Activated CD4-positive, alpha-beta T cell treated with anti-CD3 and anti-CD28 coated beads for 36 hours (primary cell): Measurements from ENCODE around the gene GLA. TPM values are rescaled to one million over a fixed set of nuclear protein-coding genes. Genes with fewer than 3 reads are reported as not detected.

ENCODE experiments used
- ATAC-seq: fragments of 200-7000 bp; cut with Tn5 transposase; one replicate; pipeline ENCODE4 v1.10.0; 2021; ENCODE audit warnings: mild to moderate bottlenecking, moderate library complexity
- CTCF ChIA-PET: fragments of 350-600 bp; sonication (Branson Sonifier 250); formaldehyde crosslinking; loops from one replicate; lab custom pipeline; 2021; ENCODE audit warnings: antibody characterized with exemption; lab: Charles Lee
- POLR2A ChIA-PET: fragments of 350-600 bp; sonication (Branson Sonifier 250); formaldehyde crosslinking; loops from one replicate; lab custom pipeline; 2021; ENCODE audit warnings: antibody characterized with exemption, inconsistent platforms; lab: Charles Lee
- DNase-seq: peaks from one replicate; pipeline ENCODE4 v3.0.0-alpha.2; 2020
- H3K27ac Mint-ChIP-seq: one replicate; pipeline ENCODE4 v1.8.0; 2021; ENCODE audit warnings: mixed read lengths
- H3K27me3 Mint-ChIP-seq: one replicate; pipeline ENCODE4 v1.8.0; 2021; ENCODE audit warnings: mixed read lengths
- H3K36me3 Mint-ChIP-seq: one replicate; pipeline ENCODE4 v1.8.0; 2021; ENCODE audit warnings: low read depth, mixed read lengths
- H3K4me1 Mint-ChIP-seq: one replicate; pipeline ENCODE4 v1.8.0; 2021; ENCODE audit warnings: mixed read lengths
- H3K4me3 Mint-ChIP-seq: one replicate; pipeline ENCODE4 v1.8.0; 2021; ENCODE audit warnings: mild to moderate bottlenecking, moderate library complexity, mixed read lengths
- H3K9me3 Mint-ChIP-seq: one replicate; pipeline ENCODE4 v1.8.0; 2021; ENCODE audit warnings: low read depth, mixed read lengths
- intact Hi-C, 2 experiments: fragments of 100-400 bp; cut with DNase I in 1 of 2; cut with micrococcal nuclease in 1 of 2; formaldehyde crosslinking; loops; one replicate each; pipeline versions ENCODE4 v1.14.2 to v1.15.1; 2022 to 2024; cut with DNase I, micrococcal nuclease
- total RNA-seq, 2 experiments: library from RNA; stranded (reverse); gene quantifications; one replicate each; pipeline ENCODE4 v1.2.3, GENCODE V29; 2021

GLA gene
- total RNA-seq, result 10 to 100 TPM; 32.6 to 42.2 TPM

DNA sequence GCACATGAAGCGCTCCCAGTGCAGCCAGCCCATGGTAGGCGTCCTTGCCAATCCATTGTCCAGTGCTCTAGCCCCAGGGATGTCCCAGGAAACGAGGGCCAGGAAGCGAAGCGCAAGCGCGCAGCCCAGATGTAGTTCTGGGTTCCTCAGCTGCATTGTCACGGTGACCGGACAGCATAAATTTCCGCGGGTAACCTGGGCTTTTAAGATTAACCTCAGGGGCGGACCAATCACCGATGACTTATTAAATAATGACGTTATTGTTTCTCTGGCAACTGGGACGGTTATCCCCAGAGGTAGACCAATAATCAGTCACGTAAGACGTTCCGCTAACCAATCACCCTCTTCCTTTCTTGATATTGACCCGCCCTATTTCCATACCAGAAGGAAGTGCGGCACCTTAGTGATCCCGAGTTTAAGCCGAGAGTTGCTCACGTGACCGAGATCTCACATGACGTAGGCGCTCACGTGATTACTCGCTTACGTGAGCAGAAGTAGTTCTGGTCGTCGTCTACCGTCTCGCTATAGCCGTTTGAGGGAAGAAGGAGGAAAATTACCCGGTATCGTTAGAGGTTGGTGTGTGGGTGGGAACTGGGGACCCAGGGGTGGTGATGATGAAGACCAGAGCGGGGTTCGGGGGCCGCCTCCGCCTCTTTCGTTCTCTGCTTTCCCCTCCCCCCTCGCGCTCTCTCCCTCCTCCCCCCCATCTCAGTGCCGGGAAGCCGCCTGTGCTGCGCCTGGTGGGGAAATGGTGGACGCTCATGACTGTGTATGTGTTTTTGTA lies at the start of gene GLA, which contains the start of gene HNRNPH2:
Gene GLA (minus strand): TSS at position 178 of the 784 bp plus-strand sequence. CDS start 22 bp downstream, at position 156.
Gene HNRNPH2 (plus strand): TSS at position 475 of the 784 bp plus-strand sequence. CDS start 3,767 bp downstream, outside the sequence.
- Mint-ChIP-seq H3K9me3 (no peaks in the 10 kb centered on the region), H3K36me3 (peaks cover 23% of the 10 kb centered on the region), H3K4me1 (peaks cover 26% of the 10 kb centered on the region), H3K27ac (peak within 1 kb of the TSS; percentile 97), H3K27me3 (no peaks in the 10 kb centered on the region), H3K4me3 (peak within 1 kb of the TSS; percentile 97)
- ChIA-PET CTCF (no interaction called here), POLR2A (interaction anchor here (1.3 kb wide), 1 partner anchor 17 kb away, joined by 9 read pairs; the partner anchor contains the start of gene RPL36A)
- DNase-seq, result peak; percentile 91
- peak; percentile 94 for ATAC-seq
- intact Hi-C loops, result loop anchor here (1.0 to 5.0 kb wide), 8 partner anchors 17 to 586 kb away; partner anchors contain the start of genes TIMM8A (in 2 of the 2), ARMCX2 (in 1 of the 2), CENPI (in 1 of the 2) and CSTF2 (in 1 of the 2)

DNA sequence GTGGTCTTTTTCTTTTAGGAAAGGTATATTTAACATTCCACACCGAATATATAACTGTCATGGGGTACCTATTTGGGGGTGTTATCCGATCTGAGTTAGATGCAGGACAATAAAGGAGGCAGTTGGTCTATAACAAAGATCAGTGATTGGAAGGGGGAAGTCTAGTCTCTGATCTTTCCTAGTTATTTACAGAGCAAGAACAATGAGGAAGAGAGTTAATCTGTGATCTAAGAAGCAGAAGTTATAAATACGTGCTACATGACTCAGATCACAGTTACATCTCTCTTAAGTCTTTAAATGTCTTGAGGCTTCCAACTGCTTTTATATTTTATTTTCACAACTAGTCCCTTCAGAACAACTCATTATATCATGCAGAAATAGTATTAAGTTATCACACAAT lies 44.3 kb upstream of the GLA start:
- Mint-ChIP-seq H3K4me1 (no peaks in the 10 kb centered on the region), H3K27me3 (no peaks in the 10 kb centered on the region), H3K9me3 (no peaks in the 10 kb centered on the region), H3K36me3 (peaks cover 13% of the 10 kb centered on the region), H3K27ac (no peak overlapping the region), H3K4me3 (no peak overlapping the region)
- DNase-seq, result no peak
- intact Hi-C loops, result no loop called here
- no peak for ATAC-seq
- ChIA-PET POLR2A (no interaction called here), CTCF (no interaction called here)

DNA sequence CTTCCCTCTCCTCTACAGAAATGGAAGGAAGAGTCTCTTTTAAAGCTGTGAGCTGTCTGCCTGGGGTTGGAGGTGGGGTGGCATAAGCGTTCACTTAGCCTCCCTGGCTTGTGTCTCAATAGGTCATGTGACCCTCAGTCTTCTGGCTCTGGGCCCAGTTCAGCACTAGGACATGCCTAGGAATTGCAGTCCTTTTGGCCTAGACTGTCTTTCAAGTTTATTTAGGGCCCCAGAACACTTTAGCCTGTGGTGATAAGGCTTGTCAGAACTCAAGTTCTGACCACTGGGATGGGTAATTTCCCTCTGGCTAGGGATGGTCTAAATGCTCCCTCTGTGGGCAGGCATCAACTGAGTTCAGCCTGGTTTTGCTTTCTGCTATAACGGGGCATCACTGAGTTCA lies 43.2 kb upstream of the GLA start:
- intact Hi-C loops, result no loop called here
- ATAC-seq, result no peak
- CTCF ChIA-PET, result no interaction called here
- Mint-ChIP-seq H3K9me3 (no peaks in the 10 kb centered on the region), H3K36me3 (peaks cover 15% of the 10 kb centered on the region), H3K4me3 (no peak overlapping the region), H3K4me1 (no peaks in the 10 kb centered on the region), H3K27me3 (no peaks in the 10 kb centered on the region), H3K27ac (no peak overlapping the region)
- POLR2A ChIA-PET, result no interaction called here
- DNase-seq, result no peak

DNA sequence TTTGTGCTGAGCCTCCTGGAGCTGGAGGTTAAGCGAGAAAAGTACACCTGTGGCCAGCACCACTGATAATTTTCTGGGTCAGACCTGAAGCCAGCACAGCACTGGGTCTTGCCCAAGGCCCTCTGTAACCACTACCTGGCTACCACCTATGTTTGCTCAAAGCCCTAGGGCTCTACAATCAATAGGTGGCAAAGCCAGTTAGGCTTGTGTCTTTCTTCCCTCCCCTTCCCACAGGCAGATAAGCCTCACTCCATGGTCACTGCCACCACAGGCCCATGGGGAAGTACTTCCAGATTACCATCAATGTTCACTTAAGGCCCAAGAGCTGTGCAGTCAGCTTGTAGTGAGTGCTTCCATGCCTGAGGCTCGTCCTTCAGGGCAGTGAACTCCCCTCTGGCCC lies 42.4 kb upstream of the GLA start:
- DNase-seq (no peak), ATAC-seq (no peak)
- H3K9me3 Mint-ChIP-seq, result no peaks in the 10 kb centered on the region
- no peaks in the 10 kb centered on the region for H3K27me3 Mint-ChIP-seq
- intact Hi-C loops, result no loop called here
- H3K4me1 Mint-ChIP-seq, result no peaks in the 10 kb centered on the region
- H3K36me3 Mint-ChIP-seq, result peaks cover 15% of the 10 kb centered on the region
- CTCF ChIA-PET, result interaction anchor here (0.6 kb wide), 1 partner anchor 634 kb away, joined by 3 read pairs; no protein-coding TSS in a partner anchor
- H3K4me3 Mint-ChIP-seq, result no peak overlapping the region
- H3K27ac Mint-ChIP-seq, result no peak overlapping the region
- POLR2A ChIA-PET, result no interaction called here

DNA sequence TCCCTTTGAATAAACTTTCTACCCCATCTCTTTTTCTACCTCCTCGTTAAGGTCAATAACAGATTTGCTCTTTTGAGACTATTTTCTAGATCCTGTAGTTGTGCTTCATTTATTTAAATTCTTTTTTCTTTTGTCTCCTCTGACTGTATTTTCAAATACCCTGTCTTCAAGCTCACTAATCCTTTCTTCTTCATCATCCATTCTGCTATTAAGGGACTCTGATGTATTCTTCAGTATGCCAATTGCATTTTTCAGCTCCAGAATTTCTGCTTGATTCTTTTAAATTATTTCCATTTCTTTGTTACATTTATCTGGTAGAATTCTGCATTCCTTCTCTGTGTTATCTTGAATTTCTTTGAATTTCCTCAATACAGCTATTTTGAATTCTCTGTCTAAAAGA lies 41.6 kb upstream of the GLA start:
- H3K4me1 Mint-ChIP-seq, result no peaks in the 10 kb centered on the region
- H3K27me3 Mint-ChIP-seq, result no peaks in the 10 kb centered on the region
- intact Hi-C loops, result no loop called here
- CTCF ChIA-PET, result no interaction called here
- POLR2A ChIA-PET, result no interaction called here
- ATAC-seq (no peak), DNase-seq (no peak)
- H3K27ac Mint-ChIP-seq, result no peak overlapping the region
- no peak overlapping the region for H3K4me3 Mint-ChIP-seq
- H3K9me3 Mint-ChIP-seq, result no peaks in the 10 kb centered on the region
- H3K36me3 Mint-ChIP-seq, result peaks cover 15% of the 10 kb centered on the region

DNA sequence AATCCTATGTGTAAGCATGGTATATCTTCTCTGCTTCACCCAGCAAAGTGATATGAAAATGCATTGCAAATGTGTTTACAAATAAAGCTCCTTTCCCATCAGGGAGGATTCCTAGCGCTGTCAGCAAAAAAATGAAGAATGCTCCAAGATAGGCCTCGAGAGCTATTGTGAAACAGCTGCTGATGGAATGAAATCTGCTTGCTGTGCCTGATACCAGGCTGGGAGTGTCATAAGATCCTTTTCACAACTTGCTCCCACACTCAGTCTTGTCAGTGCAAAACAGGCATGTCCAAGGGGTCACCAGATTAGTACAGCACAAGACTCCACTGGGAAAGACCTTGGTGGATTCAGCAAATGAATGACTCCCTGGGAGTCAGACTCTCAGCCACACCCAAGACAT lies 34.4 kb upstream of the GLA start:
- H3K36me3 Mint-ChIP-seq, result peaks cover 35% of the 10 kb centered on the region
- H3K27me3 Mint-ChIP-seq, result no peaks in the 10 kb centered on the region
- DNase-seq (no peak), ATAC-seq (no peak)
- intact Hi-C loops, result no loop called here
- no peak overlapping the region for H3K27ac Mint-ChIP-seq
- H3K4me3 Mint-ChIP-seq, result no peak overlapping the region
- no peaks in the 10 kb centered on the region for H3K9me3 Mint-ChIP-seq
- H3K4me1 Mint-ChIP-seq, result no peaks in the 10 kb centered on the region
- ChIA-PET CTCF (no interaction called here), POLR2A (no interaction called here)

DNA sequence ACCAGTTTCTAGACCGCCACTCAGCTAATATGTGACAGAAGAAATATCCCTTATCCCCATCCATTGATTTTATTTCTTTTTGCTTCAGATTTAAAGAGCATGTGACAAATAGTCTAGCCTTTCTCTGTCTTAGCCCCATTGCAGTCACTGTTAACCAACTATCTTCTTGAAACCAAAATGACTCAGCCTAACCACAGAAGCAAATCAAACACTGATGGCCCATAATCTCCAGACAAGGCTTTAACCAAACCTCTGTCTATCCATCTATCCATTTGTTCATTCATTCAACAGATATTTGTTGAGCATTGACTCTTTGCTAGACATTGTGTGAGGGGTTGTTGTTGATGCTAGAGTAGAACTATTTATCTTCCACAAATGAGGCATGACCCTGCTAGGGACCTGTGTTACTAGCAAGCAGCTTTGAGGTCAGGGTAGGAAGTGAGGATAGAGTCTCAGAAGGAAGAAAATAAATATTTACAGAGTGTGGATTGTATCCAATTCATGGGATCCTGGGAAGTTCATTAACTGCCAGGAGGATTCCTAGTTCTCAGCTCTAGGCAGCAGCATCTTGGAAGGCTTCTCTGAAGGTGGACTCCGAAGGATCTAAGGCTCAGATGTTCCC lies 22.8 kb upstream of the GLA start:
- Mint-ChIP-seq H3K9me3 (peaks cover 4% of the 10 kb centered on the region), H3K27ac (peak overlapping the region; percentile 65), H3K36me3 (peaks cover 24% of the 10 kb centered on the region), H3K27me3 (no peaks in the 10 kb centered on the region), H3K4me1 (peaks cover 11% of the 10 kb centered on the region), H3K4me3 (no peak overlapping the region)
- ChIA-PET CTCF (interaction anchor here (1.8 kb wide), 1 partner anchor 14 kb away, joined by 8 read pairs; no protein-coding TSS in a partner anchor), POLR2A (interaction anchor here (0.6 kb wide), 1 partner anchor 332 kb away, joined by 4 read pairs; the partner anchor contains the start of gene CENPI)
- ATAC-seq, result peak; percentile 86
- intact Hi-C loops, result no loop called here
- no peak for DNase-seq

DNA sequence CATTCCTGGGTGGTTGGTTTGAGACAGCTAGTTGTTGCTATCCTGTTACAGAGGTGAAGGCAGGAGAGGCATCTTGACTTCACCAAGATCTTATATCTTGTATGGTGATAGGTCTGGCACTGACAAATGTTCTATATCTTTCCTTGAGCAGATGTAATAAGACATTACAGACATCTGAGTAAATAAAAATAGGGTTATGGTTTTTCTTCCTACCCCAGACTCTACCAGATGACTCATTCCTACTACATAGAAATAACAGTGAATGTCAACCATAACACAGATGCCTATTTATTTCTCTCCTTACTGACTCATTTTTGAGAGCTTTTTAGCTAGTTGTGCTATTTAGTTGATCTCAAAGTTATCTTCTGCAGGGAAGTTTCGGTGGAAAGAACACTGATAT lies 22.2 kb upstream of the GLA start:
- ChIA-PET CTCF (interaction anchor here (1.8 kb wide), 1 partner anchor 14 kb away, joined by 8 read pairs; no protein-coding TSS in a partner anchor), POLR2A (no interaction called here)
- peak; percentile 80 for ATAC-seq
- intact Hi-C loops, result no loop called here
- DNase-seq, result no peak
- Mint-ChIP-seq H3K27ac (peak overlapping the region; percentile 65), H3K4me1 (peaks cover 11% of the 10 kb centered on the region), H3K27me3 (no peaks in the 10 kb centered on the region), H3K9me3 (peaks cover 4% of the 10 kb centered on the region), H3K36me3 (peaks cover 27% of the 10 kb centered on the region), H3K4me3 (no peak overlapping the region)

DNA sequence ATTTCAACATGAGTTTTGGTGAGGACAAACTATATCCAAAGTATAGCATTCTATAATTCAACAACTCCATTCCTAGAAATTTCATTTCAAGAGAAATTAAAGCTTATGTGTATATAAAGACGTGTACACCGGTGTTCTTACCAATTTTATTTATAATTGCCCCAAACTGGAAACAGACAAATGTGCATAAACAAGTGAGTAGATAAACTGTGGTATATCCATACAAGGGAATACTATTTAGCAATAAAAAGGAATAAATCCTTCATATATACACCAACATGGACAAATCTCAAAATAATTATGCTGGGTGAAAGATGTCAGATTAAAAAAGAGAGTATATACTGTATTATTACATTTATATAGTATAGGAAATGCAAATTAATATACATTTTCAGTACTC lies 20.2 kb upstream of the GLA start:
- CTCF ChIA-PET, result interaction anchor here (0.8 kb wide), 1 partner anchor 47 kb away, joined by 5 read pairs; no protein-coding TSS in a partner anchor
- no peaks in the 10 kb centered on the region for H3K27me3 Mint-ChIP-seq
- H3K4me3 Mint-ChIP-seq, result no peak overlapping the region
- POLR2A ChIA-PET, result no interaction called here
- intact Hi-C loops, result no loop called here
- peaks cover 11% of the 10 kb centered on the region for H3K4me1 Mint-ChIP-seq
- H3K27ac Mint-ChIP-seq, result no peak overlapping the region
- peaks cover 4% of the 10 kb centered on the region for H3K9me3 Mint-ChIP-seq
- DNase-seq (no peak), ATAC-seq (no peak)
- peaks cover 31% of the 10 kb centered on the region for H3K36me3 Mint-ChIP-seq

DNA sequence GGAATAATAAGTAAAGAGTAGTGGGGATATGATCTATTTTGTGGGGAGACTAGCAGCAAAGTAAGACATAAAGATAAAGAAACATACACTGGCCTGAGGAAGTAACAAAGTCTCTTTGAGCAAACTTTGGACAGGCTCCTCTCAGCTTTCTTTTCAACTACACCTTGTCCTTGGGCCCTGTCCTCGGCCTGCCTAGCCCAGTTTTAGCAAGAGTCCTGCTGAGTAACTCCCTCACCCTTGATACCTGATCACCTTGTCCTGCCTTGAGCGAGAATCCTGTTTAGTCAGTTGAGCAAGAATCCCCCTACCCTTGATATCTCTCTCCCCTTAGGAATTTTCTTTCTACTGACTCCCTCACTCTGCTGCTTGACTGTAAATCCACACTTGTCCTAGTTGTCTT lies 11.8 kb upstream of the GLA start:
- no peak overlapping the region for H3K4me3 Mint-ChIP-seq
- peaks cover 1% of the 10 kb centered on the region for H3K36me3 Mint-ChIP-seq
- peaks cover 41% of the 10 kb centered on the region for H3K4me1 Mint-ChIP-seq
- ChIA-PET CTCF (no interaction called here), POLR2A (no interaction called here)
- H3K27ac Mint-ChIP-seq, result peak overlapping the region; percentile 47
- no peaks in the 10 kb centered on the region for H3K9me3 Mint-ChIP-seq
- DNase-seq, result no peak
- intact Hi-C loops, result loop anchor here (5.0 to 10.0 kb wide), 8 partner anchors 68 to 1235 kb away; partner anchors contain the start of genes ARMCX1 (in 1 of the 2), ARMCX2 (in 1 of the 2), ARMCX4 (in 1 of the 2) and ARMCX5 (in 1 of the 2)
- no peak for ATAC-seq
- H3K27me3 Mint-ChIP-seq, result no peaks in the 10 kb centered on the region
